ENCODE data around the gene SCN2A. TPM values are rescaled to one million over a fixed set of nuclear protein-coding genes. Genes with fewer than 3 reads are reported as not detected.
"Not testable (repeated sequence)": the region's sequence is repeated elsewhere in the genome, so short reads cannot be mapped to it uniquely, and the experiment has no call there.

The SCN2A gene
- total and polyA plus RNA-seq, 2 of the 4 experiments (the other 2 are of a cell fraction), result 0.24 to 0.54 TPM

DNA sequence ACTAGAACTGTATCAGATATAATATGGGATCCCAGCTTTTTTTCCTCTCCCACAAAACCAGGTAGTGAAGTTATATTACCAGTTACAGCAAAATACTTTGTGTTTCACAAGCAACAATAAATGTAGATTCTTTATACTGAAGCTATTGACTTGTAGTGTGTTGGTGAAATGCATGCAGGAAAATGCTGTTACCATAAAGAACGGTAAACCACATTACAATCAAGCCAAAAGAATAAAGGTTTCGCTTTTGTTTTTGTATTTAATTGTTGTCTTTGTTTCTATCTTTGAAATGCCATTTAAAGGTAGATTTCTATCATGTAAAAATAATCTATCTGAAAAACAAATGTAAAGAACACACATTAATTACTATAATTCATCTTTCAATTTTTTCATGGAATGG lies 152.6 kb downstream of the SCN2A start:
- Histone ChIP-seq H2BK15ac (ENCODE audit: low read depth, low read length) (no peak overlapping the region), H3K9ac (ENCODE audit: low read depth, low read length) (no peak overlapping the region), H3K36me3 (ENCODE audit: control insufficient read depth, insufficient read depth, low read length) (no peaks in the 10 kb centered on the region), H3K9me3 (ENCODE audit: control insufficient read depth, insufficient read depth, low read length) (no peaks in the 10 kb centered on the region), H4K5ac (ENCODE audit: low read depth, low read length) (no peak overlapping the region), H4K20me1 (ENCODE audit: insufficient read depth, low read length) (no peaks in the 10 kb centered on the region), H3K79me1 (ENCODE audit: low read depth in 1 of 2, low read length in 2 of 2) (no peaks in the 10 kb centered on the region), H3K4me2 (ENCODE audit: low read depth, low read length) (no peak overlapping the region), H3K27me3 (ENCODE audit: control insufficient read depth, insufficient read depth, low read length) (no peaks in the 10 kb centered on the region), H3K56ac (ENCODE audit: extremely low read depth, insufficient read depth, low read length) (no peak overlapping the region), H3K18ac (ENCODE audit: low read depth, low read length) (no peak overlapping the region), H3K14ac (replicated peaks; ENCODE audit: low read depth, low read length) (no peak overlapping the region), H2BK120ac (ENCODE audit: low read depth, low read length) (no peak overlapping the region), H3K4ac (ENCODE audit: low read depth, low read length) (no peak overlapping the region), H2BK20ac (ENCODE audit: low read depth, low read length) (no peak overlapping the region), H3K4me3 (ENCODE audit: insufficient read depth, low read depth, low read length) (no peak overlapping the region), H2BK5ac (ENCODE audit: low read depth, low read length, poor library complexity, severe bottlenecking) (no peak overlapping the region), H2AK9ac (replicated peaks; ENCODE audit: low read depth, low read length, poor library complexity) (no peak overlapping the region), H2AFZ (replicated peaks; ENCODE audit: low read length, poor library complexity) (no peak overlapping the region), H2AK5ac (ENCODE audit: low read depth, low read length) (no peak overlapping the region), H3K27ac (ENCODE audit: insufficient read depth, low read length) (no peak overlapping the region), H3K9me1 (ENCODE audit: insufficient read depth, low read length) (no peaks in the 10 kb centered on the region), H4K91ac (ENCODE audit: insufficient read depth, low read depth, low read length) (no peak overlapping the region), H3K4me1 (ENCODE audit: control insufficient read depth, insufficient read depth, low read length) (no peaks in the 10 kb centered on the region), H3K23ac (ENCODE audit: low read depth, low read length) (no peak overlapping the region), H4K8ac (ENCODE audit: low read depth in 2 of 2, low read length in 2 of 2) (no peak overlapping the region)
- ChIA-PET CTCF (no interaction called here), POLR2A (ENCODE audit: unreplicated experiment) (no interaction called here)
- intact Hi-C loops (cut with micrococcal nuclease), result no loop called here
- TF ChIP-seq CHD1 (IDR thresholded peaks at IDR 0.05; ENCODE audit: low read depth, low read length) (no peak), RAD21 (IDR thresholded peaks at IDR 0.05; ENCODE audit: low read length) (no peak), CEBPB (IDR thresholded peaks at IDR 0.05; ENCODE audit: low read depth, low read length) (no peak)
- DNase-seq (no peak), ATAC-seq (ENCODE audit: low read depth) (no peak)
- BruUV-seq (replicated peaks), result no TSS peak
- WGBS, 2 experiments (ENCODE audit: extremely low coverage in 2 of 2, insufficient read length in 1 of 2), result no CpG with 5 or more reads among the region's 2 CpGs
- dilution Hi-C loops (cut with HindIII; ENCODE audit: low sequenced_read_pairs, unreplicated experiment), result no loop called here
- in situ Hi-C loops (cut with MboI; ENCODE audit: low sequenced_read_pairs), result loop anchor here (25.0 kb wide), 1 partner anchor 746 kb away; the partner anchor contains the start of gene SCN1A

DNA sequence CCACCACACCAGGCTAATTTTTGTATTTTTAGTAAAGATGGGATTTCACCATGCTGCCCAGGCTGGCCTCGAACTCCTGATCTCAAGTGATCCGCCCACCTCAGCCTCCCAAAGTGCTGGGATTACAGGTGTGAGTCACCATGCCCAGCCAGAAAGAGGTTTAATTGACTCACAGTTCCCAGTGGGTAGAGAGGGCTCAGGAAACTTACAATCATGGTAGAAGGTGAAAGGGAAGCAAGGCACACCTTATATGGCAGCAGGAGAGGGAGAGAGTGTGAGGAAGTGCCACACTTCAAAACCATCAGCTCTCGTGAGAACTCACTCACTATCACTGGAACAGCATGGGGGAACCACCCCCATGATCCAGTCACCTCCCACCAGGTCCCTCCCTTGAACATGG lies 159.4 kb downstream of the SCN2A start:
- POLR2A ChIA-PET (ENCODE audit: unreplicated experiment); H3K4me3 ChIP-seq (ENCODE audit: insufficient read depth, low read depth, low read length); H2BK120ac ChIP-seq (ENCODE audit: low read depth, low read length); ATAC-seq (ENCODE audit: low read depth); H2AFZ ChIP-seq (replicated peaks; ENCODE audit: low read length, poor library complexity); DNase-seq; H4K20me1 ChIP-seq (ENCODE audit: insufficient read depth, low read length); H2AK5ac ChIP-seq (ENCODE audit: low read depth, low read length); H3K36me3 ChIP-seq (ENCODE audit: control insufficient read depth, insufficient read depth, low read length); H4K5ac ChIP-seq (ENCODE audit: low read depth, low read length); H3K9me1 ChIP-seq (ENCODE audit: insufficient read depth, low read length); H3K4me2 ChIP-seq (ENCODE audit: low read depth, low read length); H2BK5ac ChIP-seq (ENCODE audit: low read depth, low read length, poor library complexity, severe bottlenecking); intact Hi-C loops (cut with micrococcal nuclease); H3K4ac ChIP-seq (ENCODE audit: low read depth, low read length); H3K4me1 ChIP-seq (ENCODE audit: control insufficient read depth, insufficient read depth, low read length); H3K79me1 ChIP-seq (ENCODE audit: low read depth in 1 of 2, low read length in 2 of 2); H4K91ac ChIP-seq (ENCODE audit: insufficient read depth, low read depth, low read length); H3K9me3 ChIP-seq (ENCODE audit: control insufficient read depth, insufficient read depth, low read length); H2BK15ac ChIP-seq (ENCODE audit: low read depth, low read length); H3K27ac ChIP-seq (ENCODE audit: insufficient read depth, low read length); H3K27me3 ChIP-seq (ENCODE audit: control insufficient read depth, insufficient read depth, low read length); dilution Hi-C loops (cut with HindIII; ENCODE audit: low sequenced_read_pairs, unreplicated experiment); H3K18ac ChIP-seq (ENCODE audit: low read depth, low read length); H2AK9ac ChIP-seq (replicated peaks; ENCODE audit: low read depth, low read length, poor library complexity); H3K14ac ChIP-seq (replicated peaks; ENCODE audit: low read depth, low read length); H3K9ac ChIP-seq (ENCODE audit: low read depth, low read length); H4K8ac ChIP-seq (ENCODE audit: low read depth in 2 of 2, low read length in 2 of 2); CTCF ChIA-PET; H3K56ac ChIP-seq (ENCODE audit: extremely low read depth, insufficient read depth, low read length); H2BK20ac ChIP-seq (ENCODE audit: low read depth, low read length); BruUV-seq (replicated peaks); H3K23ac ChIP-seq (ENCODE audit: low read depth, low read length): not testable (repeated sequence)
- WGBS, 2 experiments (ENCODE audit: extremely low coverage in 2 of 2, insufficient read length in 1 of 2), result no CpG with 5 or more reads among the region's 3 CpGs
- in situ Hi-C loops (cut with MboI; ENCODE audit: low sequenced_read_pairs), result loop anchor here (25.0 kb wide), 1 partner anchor 739 kb away; the partner anchor contains the start of gene SCN1A
